Cardiac muscle cell (in vitro differentiated cells and primary cell): ENCODE results near the gene SCAF1. TPM values are rescaled to one million over a fixed set of nuclear protein-coding genes. Genes with fewer than 3 reads are reported as not detected.

ENCODE experiments used
- DNase-seq, 2 donors: peaks; one replicate each; pipeline versions ENCODE4 v3.0.0 to v3.0.0-alpha.2; 2010 to 2017; ENCODE audit warnings: low read depth in 1 of 2, low spot score in 1 of 2
- H3K27ac ChIP-seq: fragments of 200-600 bp; sonication (generic); 2 replicates; pipeline ENCODE4 v1.5.1; 2016
- H3K27me3 ChIP-seq: fragments of 200-600 bp; sonication (generic); 2 replicates; pipeline ENCODE4 v1.6.0; 2016; ENCODE audit warnings: control low read depth
- H3K36me3 ChIP-seq: fragments of 200-600 bp; sonication (generic); 2 replicates; pipeline ENCODE4 v1.5.1; 2016; ENCODE audit warnings: control low read depth
- H3K4me1 ChIP-seq: fragments of 200-600 bp; sonication (generic); 2 replicates; pipeline ENCODE4 v1.8.1; 2017; ENCODE audit warnings: low read depth, mild to moderate bottlenecking, mixed run types
- H3K4me3 ChIP-seq: fragments of 200-600 bp; sonication (generic); 2 replicates; pipeline ENCODE4 v1.5.1; 2016; ENCODE audit warnings: mild to moderate bottlenecking
- H3K9me3 ChIP-seq: fragments of 200-600 bp; sonication (generic); 2 replicates; pipeline ENCODE4 v1.5.1; 2017; ENCODE audit warnings: low read depth, mild to moderate bottlenecking, control low read depth
- polyA plus RNA-seq: library from polyadenylated mRNA; unstranded; fragments of >200 nt; fragmentation: Nextera tagmentation; extraction: Ambion mirVana; gene quantifications from 2 replicates; pipeline ENCODE4 v1.2.1, GENCODE V29; 2016
- total RNA-seq: library from RNA; depleted of rRNA; stranded (reverse); fragments of >200 nt; gene quantifications from 2 replicates; pipeline ENCODE4 v1.2.3, GENCODE V29; 2016
- TF ChIP-seq, protein P1 (sequence below): IDR thresholded peaks from 2 replicates; pipeline ENCODE4 v1.5.1; 2012; ENCODE audit warnings: low read depth, mild to moderate bottlenecking, low read length

Gene SCAF1
- total and polyA plus RNA-seq, 2 experiments from 2014 or later: 16.4 to 71.0 TPM

GRCh38 chr19:49594993-49595818 is 46.8 kb upstream of the SCAF1 start:
- H3K4me3 ChIP-seq: no peak overlapping the region
- DNase-seq: no peak
- peaks cover 15% of the 10 kb centered on the region for H3K4me1 ChIP-seq
- peaks cover 39% of the 10 kb centered on the region for H3K36me3 ChIP-seq
- no peaks in the 10 kb centered on the region for H3K27me3 ChIP-seq
- TF ChIP-seq, protein P1, sequence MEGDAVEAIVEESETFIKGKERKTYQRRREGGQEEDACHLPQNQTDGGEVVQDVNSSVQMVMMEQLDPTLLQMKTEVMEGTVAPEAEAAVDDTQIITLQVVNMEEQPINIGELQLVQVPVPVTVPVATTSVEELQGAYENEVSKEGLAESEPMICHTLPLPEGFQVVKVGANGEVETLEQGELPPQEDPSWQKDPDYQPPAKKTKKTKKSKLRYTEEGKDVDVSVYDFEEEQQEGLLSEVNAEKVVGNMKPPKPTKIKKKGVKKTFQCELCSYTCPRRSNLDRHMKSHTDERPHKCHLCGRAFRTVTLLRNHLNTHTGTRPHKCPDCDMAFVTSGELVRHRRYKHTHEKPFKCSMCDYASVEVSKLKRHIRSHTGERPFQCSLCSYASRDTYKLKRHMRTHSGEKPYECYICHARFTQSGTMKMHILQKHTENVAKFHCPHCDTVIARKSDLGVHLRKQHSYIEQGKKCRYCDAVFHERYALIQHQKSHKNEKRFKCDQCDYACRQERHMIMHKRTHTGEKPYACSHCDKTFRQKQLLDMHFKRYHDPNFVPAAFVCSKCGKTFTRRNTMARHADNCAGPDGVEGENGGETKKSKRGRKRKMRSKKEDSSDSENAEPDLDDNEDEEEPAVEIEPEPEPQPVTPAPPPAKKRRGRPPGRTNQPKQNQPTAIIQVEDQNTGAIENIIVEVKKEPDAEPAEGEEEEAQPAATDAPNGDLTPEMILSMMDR: no peak
- H3K9me3 ChIP-seq: no peaks in the 10 kb centered on the region
- H3K27ac ChIP-seq: no peak overlapping the region

DNA sequence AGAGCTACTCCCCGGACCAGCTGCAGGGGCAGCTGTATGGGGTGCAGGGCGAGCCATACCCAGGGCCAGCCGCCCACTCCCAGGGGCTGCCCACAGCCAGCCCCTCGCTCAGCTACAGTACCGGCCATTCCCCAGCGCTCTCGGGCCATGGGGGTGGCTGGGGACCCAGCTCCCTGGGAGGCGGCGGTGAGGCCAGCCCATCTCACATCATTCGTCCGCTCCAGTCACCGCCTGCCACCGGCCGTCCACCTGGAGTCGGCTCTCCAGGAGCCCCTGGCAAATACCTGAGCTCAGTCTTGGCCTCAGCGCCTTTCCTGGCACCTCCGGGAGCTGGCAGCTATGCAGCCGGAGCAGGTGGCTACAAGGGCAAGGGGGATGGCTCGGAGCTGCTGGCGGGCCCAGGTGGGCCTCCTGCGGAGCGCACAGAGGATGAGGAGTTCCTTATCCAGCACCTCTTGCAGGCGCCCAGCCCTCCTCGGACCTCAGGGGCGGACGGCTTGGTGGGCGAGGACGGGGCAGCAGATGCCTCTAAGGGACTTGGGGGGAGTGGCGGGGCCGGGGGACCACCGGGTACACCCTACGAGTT is 46.1 kb upstream of the SCAF1 start:
- no peak overlapping the region for H3K27ac ChIP-seq
- DNase-seq: no peak
- TF ChIP-seq, protein P1: no peak
- no peaks in the 10 kb centered on the region for H3K27me3 ChIP-seq
- H3K9me3 ChIP-seq: no peaks in the 10 kb centered on the region
- H3K4me3 ChIP-seq: no peak overlapping the region
- H3K4me1 ChIP-seq: peaks cover 15% of the 10 kb centered on the region
- H3K36me3 ChIP-seq: peaks cover 40% of the 10 kb centered on the region

DNA sequence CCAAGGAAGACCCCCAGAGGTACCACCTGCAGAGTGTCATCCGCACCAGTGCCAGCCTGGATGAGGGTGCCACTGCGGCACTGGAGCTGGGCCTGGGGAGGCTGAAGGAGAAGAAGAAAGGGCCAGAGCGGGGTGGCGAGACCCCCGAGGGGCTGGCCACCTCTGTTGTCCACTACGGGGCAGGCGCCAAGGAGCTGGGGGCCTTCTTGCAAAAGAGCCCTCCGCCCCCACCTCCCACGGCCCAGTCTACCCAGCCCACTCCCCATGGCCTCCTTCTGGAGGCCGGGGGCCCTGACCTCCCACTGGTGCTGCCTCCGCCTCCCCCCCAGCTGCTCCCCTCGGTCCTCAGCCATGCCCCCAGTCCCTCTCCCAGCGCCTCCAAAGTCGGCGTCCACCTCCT is 45.6 kb upstream of the SCAF1 start:
- no peak overlapping the region for H3K27ac ChIP-seq
- H3K9me3 ChIP-seq: no peaks in the 10 kb centered on the region
- no peaks in the 10 kb centered on the region for H3K27me3 ChIP-seq
- H3K4me3 ChIP-seq: no peak overlapping the region
- peaks cover 15% of the 10 kb centered on the region for H3K4me1 ChIP-seq
- peaks cover 43% of the 10 kb centered on the region for H3K36me3 ChIP-seq
- DNase-seq: no peak
- TF ChIP-seq, protein P1: no peak

DNA sequence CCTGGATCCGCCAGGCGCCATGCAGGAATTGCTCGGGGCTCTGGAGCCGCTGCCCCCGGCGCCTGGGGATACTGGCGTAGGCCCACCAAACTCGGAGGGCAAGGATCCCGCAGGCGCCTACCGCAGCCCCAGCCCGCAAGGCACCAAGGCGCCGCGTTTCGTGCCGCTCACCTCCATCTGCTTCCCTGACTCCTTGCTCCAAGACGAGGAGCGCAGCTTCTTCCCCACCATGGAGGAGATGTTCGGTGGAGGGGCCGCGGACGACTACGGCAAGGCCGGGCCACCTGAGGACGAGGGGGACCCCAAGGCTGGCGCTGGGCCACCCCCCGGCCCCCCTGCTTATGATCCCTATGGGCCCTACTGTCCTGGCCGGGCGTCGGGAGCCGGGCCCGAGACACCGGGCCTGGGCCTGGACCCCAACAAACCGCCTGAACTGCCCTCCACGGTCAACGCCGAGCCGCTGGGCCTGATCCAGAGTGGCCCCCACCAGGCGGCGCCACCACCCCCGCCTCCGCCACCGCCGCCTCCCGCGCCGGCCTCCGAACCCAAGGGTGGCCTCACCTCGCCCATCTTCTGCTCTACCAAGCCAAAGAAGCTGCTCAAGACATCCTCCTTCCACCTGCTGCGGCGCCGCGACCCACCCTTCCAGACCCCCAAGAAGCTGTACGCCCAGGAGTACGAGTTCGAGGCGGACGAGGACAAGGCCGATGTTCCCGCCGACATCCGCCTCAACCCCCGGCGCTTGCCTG is 44.9 kb upstream of the SCAF1 start:
- H3K4me1 ChIP-seq: peaks cover 15% of the 10 kb centered on the region
- H3K9me3 ChIP-seq: no peaks in the 10 kb centered on the region
- peaks cover 50% of the 10 kb centered on the region for H3K36me3 ChIP-seq
- H3K27ac ChIP-seq: no peak overlapping the region
- DNase-seq: no peak
- H3K4me3 ChIP-seq: no peak overlapping the region
- TF ChIP-seq, protein P1: no peak
- no peaks in the 10 kb centered on the region for H3K27me3 ChIP-seq

GRCh38 chr19:49597703-49597974 is 44.4 kb upstream of the SCAF1 start:
- Histone ChIP-seq H3K4me1 (peaks cover 11% of the 10 kb centered on the region), H3K36me3 (peaks cover 55% of the 10 kb centered on the region), H3K9me3 (no peaks in the 10 kb centered on the region), H3K27me3 (no peaks in the 10 kb centered on the region), H3K27ac (no peak overlapping the region), H3K4me3 (no peak overlapping the region)
- TF ChIP-seq, protein P1: no peak
- DNase-seq: no peak
